SKM-1 (cell line): ENCODE data around the gene REN.

ENCODE experiments used
- DNase-seq: peaks from one replicate; lab custom pipeline; 2025; ENCODE audit not compliant: unreplicated experiment; lab: John Stamatoyannopoulos, UW

Gene REN

DNA sequence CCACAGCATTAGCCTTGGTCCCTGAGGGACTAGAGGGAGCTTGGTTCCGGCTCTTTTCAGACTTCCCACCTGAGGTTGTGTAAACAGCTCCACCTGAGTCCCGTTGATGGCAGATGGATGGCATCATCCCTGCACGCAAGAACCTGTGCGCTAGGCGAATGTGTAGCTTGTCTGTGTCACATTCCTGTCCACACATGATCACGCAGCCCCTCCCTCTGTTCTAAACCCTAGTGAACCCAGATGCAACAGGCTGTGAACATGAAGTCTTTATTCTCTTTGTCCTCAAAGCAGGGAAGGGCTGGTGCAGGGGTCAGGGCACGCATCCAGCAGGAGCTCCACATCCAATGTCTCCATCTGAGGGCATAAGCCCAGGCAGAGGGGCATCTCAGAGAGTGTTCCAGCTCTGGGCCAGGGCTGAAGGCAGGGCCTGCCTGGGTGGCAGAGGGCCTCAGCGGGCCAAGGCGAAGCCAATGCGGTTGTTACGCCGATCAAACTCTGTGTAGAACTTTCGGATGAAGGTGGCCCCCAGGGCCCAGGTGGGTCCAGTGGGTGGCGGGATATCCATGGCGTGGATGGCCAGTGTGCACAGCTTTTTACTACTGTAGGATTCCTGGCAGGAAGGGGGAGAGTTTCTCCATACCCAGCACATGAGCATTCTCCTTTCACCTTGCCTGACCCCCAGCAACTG, 11.4 kb downstream of the REN start:
- DNase-seq: no peak

DNA sequence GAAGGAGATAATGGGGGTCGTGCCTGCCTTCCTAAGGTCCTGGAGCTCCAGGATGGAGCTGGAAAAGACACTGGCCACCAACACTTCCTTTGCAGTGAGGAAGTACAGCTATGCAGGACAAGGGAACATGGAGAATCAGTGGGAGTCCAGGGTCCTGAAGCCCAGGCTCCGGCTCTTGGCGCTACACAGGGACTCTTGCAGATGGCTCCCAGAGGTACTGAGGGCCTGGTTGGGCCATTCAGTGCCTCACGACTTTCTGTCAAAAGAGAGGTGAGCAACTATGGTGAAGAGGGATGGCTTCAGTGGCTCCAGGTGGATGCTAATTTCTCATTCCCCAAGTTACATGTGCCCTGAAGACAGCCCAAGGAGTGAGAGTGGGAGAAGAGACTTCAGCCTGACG, 12.5 kb downstream of the REN start:
- DNase-seq: no peak

DNA sequence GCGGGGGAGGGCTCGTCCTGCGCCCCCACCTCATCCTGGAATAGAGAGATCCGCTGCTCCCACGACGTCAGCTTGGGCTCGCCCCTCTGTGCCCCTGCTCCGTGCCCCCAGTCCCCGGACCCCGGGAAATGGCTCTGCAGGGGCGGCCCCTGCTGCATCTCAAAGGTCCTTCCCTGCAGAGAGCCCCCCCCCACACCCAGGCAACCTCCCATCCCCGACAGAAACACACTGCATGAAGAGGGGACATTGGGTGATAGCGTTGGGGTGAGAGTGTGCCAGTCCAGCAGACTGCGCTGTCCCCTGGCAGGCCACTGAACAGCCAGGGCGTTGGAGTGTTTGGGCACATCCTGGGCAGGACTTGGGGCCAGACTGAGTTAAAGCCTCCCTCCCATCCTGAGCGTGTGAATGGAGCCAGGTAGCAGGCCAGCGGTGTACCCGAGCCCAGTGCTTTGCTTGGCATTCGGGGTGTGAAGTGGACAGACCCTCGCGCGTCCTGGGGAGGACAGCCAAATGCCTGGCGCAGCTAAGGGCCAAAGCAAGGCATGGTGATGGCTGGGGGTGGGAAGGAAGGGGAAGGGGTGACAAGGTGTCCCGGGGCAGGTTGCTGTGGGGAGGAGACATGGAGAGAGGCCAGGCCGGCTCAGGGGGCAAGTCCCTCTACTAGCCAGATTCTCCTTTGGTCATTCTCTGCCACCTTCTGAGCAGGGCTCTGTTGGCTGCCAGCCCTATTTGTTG, 13.7 kb downstream of the REN start:
- DNase-seq: no peak

DNA sequence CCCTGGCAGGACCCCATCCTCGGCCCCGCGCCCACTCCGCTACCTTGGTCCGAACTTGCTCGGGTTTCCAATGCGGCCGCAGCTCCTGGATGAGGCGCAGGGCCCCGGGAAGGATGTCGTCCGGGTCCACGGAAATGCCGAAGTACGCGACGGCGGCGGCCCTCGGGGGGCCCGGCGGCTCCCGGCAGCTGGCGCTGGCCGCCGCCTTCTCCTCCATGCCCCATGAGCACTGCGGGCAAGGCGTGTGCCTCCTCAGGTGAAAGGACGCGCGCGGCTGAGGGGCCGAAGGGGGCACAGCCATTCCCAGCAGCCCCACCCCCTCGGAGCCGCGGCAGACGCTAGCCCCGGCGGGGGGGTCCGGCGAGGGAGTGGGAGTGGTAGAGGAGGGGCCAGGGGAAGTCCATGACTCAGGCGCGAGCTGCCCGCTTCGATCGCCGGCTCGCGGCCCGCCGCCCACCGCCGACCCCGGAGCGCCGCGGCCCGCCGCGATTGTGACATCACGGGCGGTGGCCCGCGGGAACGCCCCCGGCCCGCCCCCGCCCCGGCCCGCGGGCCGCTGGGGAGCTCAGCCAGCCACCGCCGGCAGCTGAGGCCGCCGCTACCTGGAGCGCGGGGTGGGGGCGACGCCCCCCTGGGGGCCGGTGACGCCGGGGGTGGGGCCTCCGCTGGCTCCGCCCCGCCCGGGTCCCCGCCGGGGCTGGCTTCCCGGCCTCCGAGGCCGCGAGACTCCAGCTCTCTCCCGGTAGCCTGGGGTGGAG, 14.4 kb downstream of the REN start, which contains the start of gene ETNK2:
ETNK2 (minus strand) TSS at position 493 of the 758 bp plus-strand sequence; CDS start at position 301, 192 bp downstream.
- DNase-seq: no peak

DNA sequence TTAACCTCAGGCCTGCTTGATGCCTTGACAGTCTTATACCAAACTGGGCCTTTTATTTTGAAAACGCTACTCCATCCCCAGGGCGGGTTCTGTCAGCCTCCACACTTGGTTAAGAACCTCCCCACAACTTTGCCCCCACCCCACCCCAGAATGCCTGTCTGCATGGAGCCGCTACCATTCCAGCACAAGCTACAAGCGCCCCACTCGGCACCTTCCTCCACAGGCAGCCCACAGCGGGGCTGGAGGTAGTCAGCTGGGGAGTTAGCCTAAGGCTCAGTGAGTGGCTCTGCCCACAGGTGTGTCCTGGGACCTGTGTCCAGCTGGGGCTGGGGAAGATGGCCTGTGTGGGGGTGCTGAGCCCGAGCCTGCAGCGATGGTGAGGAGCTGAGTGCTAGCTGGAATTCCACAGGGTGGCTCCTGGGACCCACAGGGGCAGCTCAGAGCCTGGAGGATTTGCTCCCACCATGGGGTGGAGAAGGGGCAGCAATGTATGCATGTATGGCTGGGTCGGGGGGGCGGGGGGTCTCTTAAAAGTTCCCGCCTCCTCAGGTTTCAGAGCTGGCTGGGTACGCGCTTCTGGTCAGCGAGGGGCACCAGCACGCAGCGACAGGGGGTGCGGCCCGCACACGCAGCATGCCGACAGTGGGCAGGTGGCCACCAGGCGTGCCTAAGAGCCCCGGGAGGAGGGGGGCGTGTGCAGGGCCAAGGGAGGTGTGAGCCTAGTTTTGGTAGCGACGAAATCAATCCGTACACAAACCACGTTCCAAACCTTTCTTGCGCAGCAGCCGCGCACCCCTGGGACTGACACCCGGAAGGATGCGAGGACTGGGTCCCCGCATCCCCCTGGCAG, 15.2 kb downstream of the REN start:
- no peak for DNase-seq

DNA sequence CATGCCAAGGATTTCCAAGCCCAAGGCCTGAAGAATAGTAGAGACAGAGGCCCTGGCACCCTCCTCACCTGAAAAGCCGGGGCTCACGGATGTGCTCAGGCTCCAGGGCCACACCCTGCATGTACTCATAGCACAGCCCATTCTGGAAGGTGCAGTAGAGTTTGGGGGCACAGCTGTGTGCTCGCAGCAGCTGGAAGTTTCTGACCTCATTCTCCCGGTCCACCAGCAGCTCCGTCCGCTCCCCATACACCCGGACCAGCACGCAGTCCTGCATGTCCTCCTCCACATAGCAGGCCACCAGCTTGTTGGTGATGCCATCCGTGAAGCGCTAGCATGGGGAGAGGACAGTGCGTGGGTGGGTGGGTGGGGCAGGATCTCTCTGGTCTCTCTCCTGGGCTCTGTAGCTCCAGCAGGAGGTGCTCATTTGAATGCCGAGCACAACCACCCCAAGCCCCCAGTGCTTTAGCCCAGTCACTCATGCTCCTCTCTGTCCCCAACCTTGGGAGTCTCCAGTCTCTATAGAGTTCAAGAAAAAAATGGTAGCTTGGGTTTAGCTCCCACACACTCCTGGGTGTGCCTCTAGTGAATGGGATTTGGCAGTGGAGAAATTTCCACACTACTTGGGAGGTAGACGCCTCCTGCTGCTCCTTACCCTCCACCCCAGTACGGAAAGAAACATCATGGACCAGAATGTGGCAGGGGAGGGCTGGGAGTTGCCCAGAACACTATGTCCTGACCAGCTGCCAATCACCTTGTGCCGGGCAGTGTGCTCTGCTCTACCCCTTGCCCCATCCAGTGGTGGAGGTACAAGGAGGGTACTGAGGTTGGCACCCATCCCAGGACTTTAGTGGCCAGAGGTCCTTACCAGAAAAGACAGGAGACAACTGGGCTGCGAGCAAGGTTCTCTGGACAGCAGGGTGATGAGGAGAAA, 16.2 kb downstream of the REN start:
- DNase-seq: no peak

DNA sequence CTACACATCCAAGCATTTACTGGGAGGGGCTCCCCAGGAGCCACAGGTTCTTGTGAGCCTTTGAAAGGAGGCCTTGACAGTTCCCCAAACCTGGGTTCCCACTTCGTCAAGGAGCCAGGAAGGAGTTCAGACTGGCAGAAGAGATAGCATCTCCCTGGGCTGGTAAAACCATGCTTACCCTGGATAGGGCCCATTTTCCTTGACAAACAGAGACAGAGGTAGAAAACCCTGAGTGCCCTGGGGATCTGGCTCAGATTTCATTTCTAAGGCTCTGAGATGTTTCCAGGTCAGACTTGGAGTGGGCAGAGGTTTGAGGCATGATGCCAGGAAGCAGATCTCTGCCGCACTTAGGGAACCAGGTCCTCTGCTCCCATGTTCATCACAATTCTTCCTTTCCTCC, 17.0 kb downstream of the REN start:
- no peak for DNase-seq

DNA sequence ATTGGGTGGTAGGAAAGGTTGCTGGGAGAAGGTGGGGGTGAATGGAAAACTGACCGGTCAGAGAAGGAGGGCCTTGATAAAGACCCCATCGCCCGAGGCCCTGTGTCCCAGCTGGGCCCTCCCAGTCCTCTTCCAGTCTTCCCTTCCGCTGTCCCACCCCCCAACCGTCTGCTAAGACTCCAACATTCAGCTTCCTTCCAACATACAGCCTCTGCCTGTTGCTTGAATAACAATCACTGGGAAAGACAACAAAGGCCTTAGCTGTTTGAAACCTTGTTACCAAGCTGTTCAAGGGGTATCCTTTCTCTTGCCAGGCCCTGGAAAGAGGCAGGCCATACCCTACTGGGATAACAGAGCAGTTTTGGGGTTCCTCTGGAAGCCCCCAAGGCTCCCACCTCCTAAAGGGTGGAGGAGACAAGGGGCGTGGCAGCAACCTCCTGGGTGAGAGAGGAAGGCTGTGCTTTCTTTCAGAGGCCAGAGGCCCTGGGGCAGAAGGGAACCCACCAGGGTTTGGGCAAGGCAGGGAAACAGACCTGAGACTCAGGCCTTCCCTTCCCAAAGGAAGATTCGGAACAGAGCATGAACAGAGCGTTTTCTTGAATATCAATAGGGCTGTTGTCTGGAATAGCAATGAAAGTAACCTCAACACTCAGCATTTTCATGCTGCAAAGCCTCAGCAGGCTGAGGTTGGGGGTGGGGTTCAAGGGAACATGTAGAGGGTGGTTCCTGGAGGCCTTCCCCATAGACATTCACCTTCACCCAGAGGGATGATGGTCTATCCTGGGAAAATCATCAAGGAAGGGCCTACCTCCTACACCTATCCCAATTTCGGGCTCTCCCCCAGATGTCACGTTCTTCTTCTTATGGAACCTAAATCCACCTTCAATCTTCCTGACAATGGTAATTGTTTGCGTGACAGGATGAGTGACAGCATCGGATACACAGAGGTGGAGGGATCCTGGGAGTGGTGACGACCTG, 18.4 kb downstream of the REN start:
- no peak for DNase-seq

DNA sequence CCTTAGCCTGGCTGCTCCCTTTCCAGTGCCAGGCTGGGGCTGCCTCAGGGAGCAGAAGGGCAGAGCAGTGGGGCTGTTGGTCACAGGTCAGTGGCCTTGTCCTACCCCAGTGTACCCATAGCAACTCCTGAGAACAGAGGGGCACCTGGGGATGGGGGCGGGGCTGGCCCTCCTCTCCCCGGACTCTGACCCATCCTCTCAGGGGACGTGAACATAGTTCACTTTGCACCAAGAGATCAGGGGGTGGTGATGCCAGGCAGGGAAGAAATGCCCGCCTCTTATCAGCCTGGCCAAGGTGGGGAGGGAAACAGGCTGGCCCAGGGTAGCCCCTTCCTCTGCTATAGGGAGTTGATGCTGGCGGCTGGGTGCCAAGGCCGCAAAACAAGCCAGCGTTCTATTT, 19.2 kb downstream of the REN start:
- DNase-seq: no peak

DNA sequence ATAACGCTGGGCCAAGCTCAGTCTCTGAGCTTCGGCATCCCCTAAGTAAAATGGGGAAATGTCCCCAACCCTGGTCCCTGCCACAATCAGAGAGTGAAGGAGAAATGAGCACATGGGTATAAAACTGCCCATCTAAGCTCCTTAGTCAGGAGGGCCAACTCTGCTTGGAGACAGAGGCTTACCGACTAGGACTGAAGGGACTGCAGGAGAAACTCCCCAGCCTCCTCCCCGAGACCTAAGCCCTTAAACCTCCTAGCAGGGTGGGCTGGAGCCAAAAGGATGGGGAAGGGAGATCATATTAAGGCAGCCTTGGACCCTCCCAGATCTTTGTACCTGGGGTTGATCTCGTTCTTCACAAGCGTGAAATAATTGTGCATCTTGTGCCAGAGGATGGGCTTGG, 19.8 kb downstream of the REN start:
- no peak for DNase-seq

DNA sequence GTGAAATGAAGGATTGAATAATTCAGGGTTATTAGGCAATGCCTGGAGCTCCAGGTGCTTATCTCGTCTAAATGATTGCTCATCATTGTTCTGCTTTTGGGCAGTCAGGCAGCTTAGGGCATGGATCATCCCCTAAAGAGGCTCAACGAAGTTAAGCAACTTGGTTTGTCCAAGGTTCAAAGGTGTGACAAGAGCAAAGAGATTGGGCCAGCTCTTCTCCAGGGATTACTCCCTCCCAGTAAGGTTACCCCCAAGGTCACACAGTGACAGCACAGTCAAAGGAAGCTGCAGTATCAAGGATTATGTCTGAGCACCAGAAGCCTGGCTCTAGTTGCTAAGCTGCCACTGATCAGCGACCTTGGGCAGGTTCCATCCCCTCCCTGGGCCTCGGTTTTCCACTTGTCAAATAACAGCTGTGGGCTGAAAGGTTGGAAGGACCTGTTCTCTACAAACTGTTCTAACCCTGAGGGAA, 21.1 kb downstream of the REN start:
- no peak for DNase-seq

DNA sequence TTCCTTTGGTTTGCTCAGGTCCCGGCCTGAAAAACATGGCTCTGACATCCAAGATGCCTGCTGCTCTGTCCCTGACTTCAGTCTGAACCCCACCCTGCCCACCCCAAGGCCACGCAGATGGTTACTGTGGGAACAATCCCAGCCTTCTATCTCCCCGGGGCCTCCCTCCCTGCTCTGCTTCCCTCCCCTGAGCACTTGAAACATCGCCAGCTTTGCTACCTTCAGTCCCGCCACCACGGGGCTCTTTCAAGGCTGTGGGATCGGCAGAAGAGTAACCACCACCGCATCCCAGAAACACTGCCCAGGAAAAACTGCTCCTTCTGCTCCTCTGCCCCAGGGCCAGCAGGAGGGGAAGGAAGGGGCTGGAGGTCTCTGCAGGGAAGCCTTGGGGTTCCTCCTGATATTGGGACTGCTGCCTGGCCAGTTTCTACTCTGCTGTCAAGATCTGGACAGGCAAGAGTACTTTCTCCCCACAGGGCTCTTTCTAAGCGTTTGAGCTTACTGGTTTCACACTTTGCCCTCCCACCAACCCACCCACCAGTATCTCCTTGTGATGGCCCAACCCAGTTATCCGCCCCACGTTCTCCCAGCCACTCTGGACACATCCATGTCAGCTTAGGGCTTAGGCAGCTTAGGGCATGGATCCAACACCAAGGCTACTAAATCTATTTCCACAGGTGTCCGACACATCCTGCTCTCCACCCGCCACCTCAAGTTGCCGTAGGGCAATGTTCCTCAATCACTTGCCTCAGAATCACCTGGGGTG, 22.7 kb downstream of the REN start:
- no peak for DNase-seq

DNA sequence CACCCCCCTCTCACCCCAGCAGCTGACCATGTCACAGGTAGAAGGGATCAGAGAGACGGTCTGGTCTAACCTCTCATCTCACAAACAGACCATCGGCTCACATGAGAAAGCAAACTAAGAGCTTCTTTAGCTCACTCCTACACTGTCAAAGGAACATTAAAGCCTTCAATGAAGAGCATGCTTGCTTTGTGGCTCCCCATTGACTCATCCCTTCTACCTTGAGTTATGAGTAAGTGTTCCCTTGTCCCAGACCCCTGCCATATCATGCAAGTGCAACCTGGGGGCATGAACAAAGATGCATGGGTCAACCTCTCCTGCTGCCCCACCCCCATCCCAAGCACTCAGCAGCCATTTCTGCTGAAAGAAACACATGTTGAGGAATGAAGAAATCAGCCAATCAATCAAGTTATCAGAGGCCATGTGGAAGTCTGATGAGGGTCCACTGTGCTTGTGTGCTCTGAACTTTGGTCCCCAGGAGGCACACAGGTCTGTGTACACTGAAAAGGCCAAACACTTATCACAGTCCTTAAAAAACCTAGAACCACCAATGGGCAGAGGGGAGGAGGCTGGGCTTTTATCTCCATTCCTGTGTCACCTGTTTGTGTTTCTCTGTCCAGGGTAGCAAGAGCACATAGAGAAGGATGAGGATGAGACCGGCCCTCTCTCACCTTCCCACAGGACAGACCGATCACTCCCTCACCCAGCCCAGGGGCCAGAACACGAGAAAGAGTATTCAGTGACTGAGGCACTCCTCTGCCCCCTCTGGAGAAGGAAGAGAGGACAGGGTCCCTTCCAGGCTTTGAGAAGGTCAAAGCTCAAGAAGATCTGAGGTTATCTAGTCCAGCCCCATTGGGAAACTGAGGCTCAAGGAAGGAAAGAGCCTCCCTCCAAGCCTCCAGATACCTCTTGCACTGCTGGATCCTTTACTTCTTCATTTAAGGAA, 23.8 kb downstream of the REN start:
- no peak for DNase-seq

DNA sequence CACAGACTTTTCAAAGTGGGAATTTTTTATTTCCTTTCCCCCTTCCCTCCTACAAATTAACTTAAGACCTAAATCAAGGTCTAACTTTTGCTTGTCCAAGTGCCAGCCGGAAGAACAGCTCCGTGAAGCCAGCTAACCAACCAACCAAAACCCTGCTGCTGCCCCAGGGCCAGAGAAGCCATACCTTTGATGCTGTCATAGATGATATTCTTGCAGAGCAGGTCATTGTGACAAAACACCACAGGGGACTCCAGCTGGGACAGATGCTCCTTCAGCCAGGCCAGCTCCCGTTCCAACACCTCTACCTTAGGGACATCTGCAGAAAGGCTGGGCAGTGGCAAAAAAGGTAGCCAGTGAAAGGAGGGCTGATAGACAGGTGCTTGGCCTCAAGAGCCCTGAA, 25.0 kb downstream of the REN start:
- DNase-seq: no peak

DNA sequence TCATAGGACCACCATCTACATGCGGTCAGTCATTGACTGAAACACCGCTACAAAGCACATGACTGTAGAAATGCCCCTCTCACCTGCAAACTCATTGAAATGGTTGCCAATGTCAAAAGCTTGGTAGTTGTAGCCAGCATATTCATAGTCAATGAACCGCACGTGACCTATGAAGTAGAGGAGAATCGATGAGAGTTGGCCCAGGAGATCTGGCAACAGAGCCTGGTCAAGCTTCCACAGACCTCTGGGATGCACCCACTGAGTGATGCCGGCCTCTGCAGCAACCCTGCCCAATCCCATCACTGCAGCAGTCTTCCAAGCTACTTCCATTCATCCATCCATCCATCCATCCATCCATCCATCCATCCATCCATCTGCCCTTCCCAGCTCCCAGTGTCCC, 26.2 kb downstream of the REN start:
- DNase-seq: no peak

DNA sequence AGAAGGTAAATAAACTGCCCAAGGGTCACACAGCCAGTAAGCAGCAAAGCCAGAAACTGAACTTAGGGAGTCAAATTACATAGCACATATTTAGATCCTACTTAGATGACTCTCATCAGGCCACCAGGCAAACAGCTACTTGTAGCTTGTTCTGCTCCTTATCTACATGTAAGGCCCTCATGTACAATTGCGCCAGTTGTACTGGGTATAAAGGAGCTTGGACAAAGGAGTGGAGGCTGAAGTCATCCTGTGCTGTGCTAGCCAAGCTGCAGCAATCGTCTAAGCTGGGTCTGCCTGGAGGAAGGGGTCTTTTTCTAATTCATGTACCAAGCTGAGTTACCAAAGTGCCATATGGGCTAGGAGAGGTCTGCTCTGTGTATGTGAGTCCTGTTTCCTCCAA, 27.0 kb downstream of the REN start:
- no peak for DNase-seq

DNA sequence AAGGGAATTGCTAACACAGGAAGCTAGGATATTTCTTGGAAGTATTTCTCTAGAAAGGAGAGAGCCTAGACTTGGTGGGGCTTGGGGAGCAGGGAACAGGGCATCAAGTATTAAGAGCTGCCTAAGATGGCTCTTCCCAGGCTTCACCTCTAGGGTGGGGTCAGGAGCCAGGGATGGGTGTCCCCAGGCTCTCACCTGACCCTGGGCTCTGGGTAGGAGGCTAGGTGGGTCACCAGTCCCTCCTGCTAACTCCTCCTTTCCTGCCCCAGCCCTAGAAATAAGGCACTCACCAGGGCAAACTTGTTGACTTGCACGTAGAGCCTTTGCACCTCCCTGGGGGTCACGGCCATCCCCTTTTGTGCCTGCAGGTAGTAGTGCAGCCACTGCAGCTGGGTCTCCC, 29.3 kb downstream of the REN start:
- no peak for DNase-seq
